K562 (cell line): ENCODE data around the gene COL6A6. TPM values are rescaled to one million over a fixed set of nuclear protein-coding genes. Genes with fewer than 3 reads are reported as not detected.

Source experiments
- ATAC-seq: fragments of 200-7000 bp; cut with Tn5 transposase; 3 replicates; pipeline ENCODE4 v1.9.1; 2020; ENCODE audit warnings: moderate library complexity
- BruUV-seq: library from RNA; stranded (reverse); fragments of 400-500 nt; replicated peaks from 2 replicates; lab custom pipeline; 2021; lab: Mats Ljungman, UMichigan
- CTCF ChIA-PET: fragments of 300-600 bp; formaldehyde crosslinking; extraction: SDS; loops from one replicate; lab custom pipeline; 2021; ENCODE audit warnings: low intra/inter-chr PET ratio; lab: Yijun Ruan, JAX
- POLR2A ChIA-PET: fragments of 300-600, 350-650 bp; sonication (Branson Sonifier 250); formaldehyde crosslinking; extraction: SDS; loops from one replicate; lab custom pipeline; 2021; ENCODE audit warnings: antibody characterized with exemption, inconsistent platforms; lab: Yijun Ruan, JAX
- DNase-seq, 4 experiments: peaks; one replicate each; pipeline versions ENCODE4 v3.0.0 to v3.0.0-alpha.2; 2011 to 2018; ENCODE audit warnings: low spot score in 3 of 4, mixed read lengths in 3 of 4; ENCODE audit errors: extremely low read depth in 1 of 4
- FAIRE-seq: peaks from 2 replicates; lab custom pipeline; 2011; peaks lifted over from hg19 to GRCh38; lab: Jason Lieb, UNC
- H2AFZ ChIP-seq: 2 replicates; pipeline ENCODE4 v1.6.0; 2011; ENCODE audit warnings: low read depth, low read length, control low read depth, inconsistent platforms
- H3K27ac ChIP-seq: fragments of 200-600 bp; 3 replicates; pipeline ENCODE4 v1.8.0; 2011; ENCODE audit warnings: low read depth, mild to moderate bottlenecking, control low read depth, inconsistent platforms, low read length, moderate library complexity, mixed read lengths; ENCODE audit errors: extremely low read depth
- H3K27me3 ChIP-seq, 2 experiments: fragments of 300-600 bp in 1 of 2; 2 replicates in 1 of 2; 3 replicates in 1 of 2; pipeline versions ENCODE4 v1.6.0 to v1.8.0; 2011; ENCODE audit warnings: inconsistent platforms in 2 of 2, low read length in 2 of 2, mild to moderate bottlenecking in 1 of 2, mixed read lengths in 1 of 2, moderate library complexity in 1 of 2; ENCODE audit not compliant: control insufficient read depth in 2 of 2, insufficient read depth in 2 of 2
- H3K36me3 ChIP-seq: fragments of 300-600 bp; 3 replicates; pipeline ENCODE4 v1.8.0; 2011; ENCODE audit warnings: mild to moderate bottlenecking, low read length, inconsistent platforms; ENCODE audit not compliant: control insufficient read depth, insufficient read depth
- H3K4me1 ChIP-seq, 2 experiments: fragments of 200-600 bp in 1 of 2; replicated peaks in 1 of 2; 2 replicates in 1 of 2; 3 replicates in 1 of 2; pipeline versions ENCODE4 v1.5.1 to v1.8.0; 2011; ENCODE audit warnings: inconsistent platforms in 2 of 2, low read length in 2 of 2, mild to moderate bottlenecking in 1 of 2, mixed read lengths in 1 of 2, moderate library complexity in 1 of 2; ENCODE audit not compliant: control insufficient read depth in 2 of 2, insufficient read depth in 2 of 2
- H3K4me2 ChIP-seq: 2 replicates; pipeline ENCODE4 v1.6.1; 2011; ENCODE audit warnings: low read length, control low read depth, inconsistent platforms, mixed read lengths; ENCODE audit not compliant: insufficient read depth
- H3K4me3 ChIP-seq: fragments of 200-600 bp; sonication (generic), shearing (Covaris generic); 2 replicates; pipeline ENCODE4 v1.5.1; 2016; ENCODE audit warnings: control low read depth, inconsistent platforms
- H3K79me2 ChIP-seq: fragments of 200-600 bp; 3 replicates; pipeline ENCODE4 v1.8.0; 2011; ENCODE audit warnings: low read length, inconsistent platforms; ENCODE audit not compliant: control insufficient read depth, insufficient read depth
- H3K9ac ChIP-seq, 2 experiments: 2 replicates each; pipeline versions ENCODE4 v1.6.0 to v1.6.1; 2011; ENCODE audit warnings: low read depth in 2 of 2, low read length in 2 of 2, control low read depth in 1 of 2, inconsistent platforms in 1 of 2, mild to moderate bottlenecking in 1 of 2, mixed read lengths in 1 of 2; ENCODE audit not compliant: insufficient read depth in 1 of 2
- H3K9me1 ChIP-seq: one replicate; pipeline ENCODE4 v1.6.0; 2011; ENCODE audit warnings: inconsistent platforms, mild to moderate bottlenecking, low read length, moderate library complexity; ENCODE audit not compliant: control insufficient read depth, insufficient read depth
- H3K9me3 ChIP-seq: replicated peaks from 2 replicates; pipeline ENCODE4 v1.5.1; 2011; ENCODE audit warnings: low read depth, low read length, inconsistent platforms; ENCODE audit not compliant: control insufficient read depth, insufficient read depth
- H4K20me1 ChIP-seq: replicated peaks from 2 replicates; pipeline ENCODE4 v1.6.1; 2011; ENCODE audit warnings: low read length, inconsistent platforms, mixed read lengths; ENCODE audit not compliant: control insufficient read depth, insufficient read depth
- BCL6 ChIP-seq: fragments of 250-450 bp; sonication (Bioruptor Pico); IDR thresholded peaks from 2 replicates; pipeline ENCODE4 v1.4.0; 2020
- HDAC6 ChIP-seq: IDR thresholded peaks from 2 replicates; pipeline ENCODE4 v1.6.1; 2012; ENCODE audit warnings: low read depth, mild to moderate bottlenecking, control low read depth, inconsistent platforms, low read length, moderate library complexity
- LEF1 ChIP-seq: fragments of 450-650 bp; IDR thresholded peaks from 2 replicates; pipeline ENCODE4 v1.6.1; 2016; ENCODE audit warnings: mild to moderate bottlenecking
- MXI1 ChIP-seq: IDR thresholded peaks from 2 replicates; pipeline ENCODE4 v1.6.1; 2011; ENCODE audit warnings: low read depth, mild to moderate bottlenecking, improper control_type of control experiment, low read length
- SIX5 ChIP-seq, 2 experiments: IDR thresholded peaks; 2 replicates each; pipeline ENCODE4 v1.6.1; 2011; ENCODE audit warnings: low read length in 2 of 2, borderline replicate concordance in 1 of 2, low read depth in 1 of 2, mild to moderate bottlenecking in 1 of 2, moderate library complexity in 1 of 2; ENCODE audit not compliant: insufficient read depth in 1 of 2
- STAT6 ChIP-seq: sonication (generic); formaldehyde crosslinking; IDR thresholded peaks from 2 replicates; pipeline ENCODE4 v1.8.1; 2023; ENCODE audit warnings: mild to moderate bottlenecking, missing genetic modification reagents
- TFAM ChIP-seq: fragments of 250-450 bp; sonication (Bioruptor Pico); conservative IDR thresholded peaks from 2 replicates; pipeline ENCODE4 v1.5.0; 2021; ENCODE audit warnings: mild to moderate bottlenecking, moderate library complexity
- WGBS: fragments of 100-300 bp; shearing (Covaris generic); methylation state at CpG from one replicate; pipeline ENCODE4 v1.1.6; 2016; ENCODE audit warnings: low coverage, mixed read lengths; ENCODE audit not compliant: insufficient coverage; ENCODE audit errors: missing lambda C conversion rate; 5-methylcytosine and 5-hydroxymethylcytosine counted together
- in situ Hi-C: fragments of 300-500 bp; cut with MboI; formaldehyde crosslinking; loops from 4 replicates; pipeline ENCODE4 v1.15.0; 2018; ENCODE audit warnings: inconsistent platforms, mixed read lengths
- intact Hi-C: fragments of 100-400 bp; cut with micrococcal nuclease; formaldehyde crosslinking; loops from 2 replicates; pipeline ENCODE4 v1.14.2; 2022
- polyA plus RNA-seq, 8 experiments: library from polyadenylated mRNA; depleted of rRNA in 4 of 8; stranded (reverse) in 5 of 8; unstranded in 3 of 8; fragments of >200 nt; fragmentation: Nextera tagmentation in 2 of 8; fragmentation: Illumina TruSeq in 1 of 8; extraction: Ambion mirVana in 2 of 8; extraction: Trizol in 1 of 8; gene quantifications; 2 replicates each; pipeline versions ENCODE4 v1.2.1 to v1.2.3, GENCODE V29; 2011 to 2014; ENCODE audit warnings: inconsistent platforms in 1 of 8, missing spikeins in 1 of 8
- total RNA-seq, 7 experiments: library from RNA; depleted of rRNA in 6 of 7; stranded (reverse); fragments of >200 nt in 6 of 7; fragmentation: Illumina TruSeq in 2 of 7; extraction: Trizol in 2 of 7; gene quantifications; 2 replicates each; pipeline versions ENCODE4 v1.2.1 to v1.2.3, GENCODE V29; 2011 to 2021; ENCODE audit warnings: low replicate concordance in 1 of 7
- TF ChIP-seq, protein P1 (sequence below), 2 experiments: fragments of 450-650 bp in 1 of 2; sonication (generic) in 1 of 2; formaldehyde crosslinking in 1 of 2; IDR thresholded peaks in 1 of 2; conservative IDR thresholded peaks in 1 of 2; 2 replicates each; pipeline versions ENCODE4 v1.6.1 to v1.8.1; 2016 to 2023; ENCODE audit warnings: mild to moderate bottlenecking in 2 of 2, moderate library complexity in 2 of 2, inconsistent platforms in 1 of 2, missing genetic modification reagents in 1 of 2

Gene COL6A6
- total and polyA plus RNA-seq, 9 of the 15 experiments (the other 6 are each of a cell fraction or from before 2014, with no cell fraction given), result 0.03 to 0.04 (median 0.03) TPM; not detected in 4

- intact Hi-C loops, result no loop called here
- DNase-seq, result no peak
- TF ChIP-seq LEF1, result no peak
- TF ChIP-seq HDAC6, result no peak
- TF ChIP-seq BCL6, result no peak
- TF ChIP-seq STAT6 (CRISPR knock-in tag), result no peak
- TF ChIP-seq MXI1, result no peak
- no peak for TF ChIP-seq TFAM (CRISPR knock-in tag)
- TF ChIP-seq, protein P1, sequence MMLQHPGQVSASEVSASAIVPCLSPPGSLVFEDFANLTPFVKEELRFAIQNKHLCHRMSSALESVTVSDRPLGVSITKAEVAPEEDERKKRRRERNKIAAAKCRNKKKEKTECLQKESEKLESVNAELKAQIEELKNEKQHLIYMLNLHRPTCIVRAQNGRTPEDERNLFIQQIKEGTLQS (IDR thresholded peaks at IDR 0.05), result no peak
- TF ChIP-seq, protein P1 (CRISPR knock-in tag; conservative IDR thresholded peaks at IDR 0.05), result no peak
- TF ChIP-seq SIX5 (IDR thresholded peaks at IDR 0.05; ENCODE audit: borderline replicate concordance in 1 of 2, insufficient read depth in 1 of 2, low read depth in 1 of 2, low read length in 2 of 2), result no peak
- TF ChIP-seq, all 486 proteins: peak for 0
Measured at GRCh38 chr3:130470126-130470525, 46.9 kb upstream of the COL6A6 start.

More at GRCh38 chr3:130470126-130470525, 46.9 kb upstream of the COL6A6 start:
- Histone ChIP-seq H3K4me3 (no peak overlapping the region), H3K9me1 (no peaks in the 10 kb centered on the region), H3K4me2 (no peak overlapping the region), H3K9ac (no peak overlapping the region), H4K20me1 (no peaks in the 10 kb centered on the region), H3K9me3 (no peaks in the 10 kb centered on the region), H3K36me3 (peaks cover 6% of the 10 kb centered on the region; the same call in 1 of the 3 replicates), H3K4me1 (no peaks in the 10 kb centered on the region), H3K79me2 (no peaks in the 10 kb centered on the region), H3K27ac (no peak overlapping the region), H3K27me3 (no peaks in the 10 kb centered on the region), H2AFZ (no peak overlapping the region)
- in situ Hi-C loops, result no loop called here
- POLR2A ChIA-PET, result no interaction called here
- 79% methylated on average over 3 of the region's 3 CpGs for WGBS
- CTCF ChIA-PET, result no interaction called here
- FAIRE-seq (no peak), ATAC-seq (no peak)
- no TSS peak for BruUV-seq
